Measurements from ENCODE around the gene DCLK3.

The DCLK3 gene

GRCh38 chr3:36762918-36763849, 1.2 kb downstream of the DCLK3 start:
- DNase-seq: no peak

- DNase-seq: no peak
Measured at GRCh38 chr3:36761779-36762178, 2.6 kb downstream of the DCLK3 start.

- no peak for DNase-seq
Measured at GRCh38 chr3:36756269-36756668, 8.1 kb downstream of the DCLK3 start.

GRCh38 chr3:36751326-36751725, 13.0 kb downstream of the DCLK3 start:
- DNase-seq: no peak

GRCh38 chr3:36750737-36751136, 13.6 kb downstream of the DCLK3 start:
- no peak for DNase-seq

- DNase-seq: no peak
Measured at GRCh38 chr3:36744763-36745162, 19.6 kb downstream of the DCLK3 start.

GRCh38 chr3:36743826-36744225, 20.5 kb downstream of the DCLK3 start:
- DNase-seq: no peak

- no peak for DNase-seq
Measured at GRCh38 chr3:36741285-36741684, 23.1 kb downstream of the DCLK3 start.

- DNase-seq: no peak
Measured at GRCh38 chr3:36740787-36741186, 23.6 kb downstream of the DCLK3 start.

GRCh38 chr3:36738702-36739101, 25.7 kb downstream of the DCLK3 start:
- DNase-seq: no peak

- DNase-seq: no peak
Measured at GRCh38 chr3:36736301-36736700, 28.1 kb downstream of the DCLK3 start.

- DNase-seq: no peak
Measured at GRCh38 chr3:36734742-36735141, 29.6 kb downstream of the DCLK3 start.

- DNase-seq: no peak
Measured at GRCh38 chr3:36733723-36734122, 30.6 kb downstream of the DCLK3 start.

- DNase-seq: no peak
Measured at GRCh38 chr3:36733162-36733696, 31.1 kb downstream of the DCLK3 start.

- no peak for DNase-seq
Measured at GRCh38 chr3:36730966-36731365, 33.4 kb downstream of the DCLK3 start.

- no peak for DNase-seq
Measured at GRCh38 chr3:36729204-36730056, 34.9 kb downstream of the DCLK3 start.

GRCh38 chr3:36714343-36715086, 49.8 kb downstream of the DCLK3 start:
- DNase-seq: no peak

GRCh38 chr3:36713904-36714303, 50.4 kb downstream of the DCLK3 start:
- no peak for DNase-seq

- no peak for DNase-seq
Measured at GRCh38 chr3:36710606-36711005, 53.7 kb downstream of the DCLK3 start.

- DNase-seq: no peak
Measured at GRCh38 chr3:36709826-36710365, 54.5 kb downstream of the DCLK3 start.

- no peak for DNase-seq
Measured at GRCh38 chr3:36709281-36709680, 55.1 kb downstream of the DCLK3 start.

- DNase-seq: no peak
Measured at GRCh38 chr3:36707623-36708409, 56.5 kb downstream of the DCLK3 start.
